Iris pigment epithelial cell (primary cell): ENCODE results near the gene LIME1.
"Not testable (repeated sequence)": the region's sequence is repeated elsewhere in the genome, so short reads cannot be mapped to it uniquely, and the experiment has no call there.

ENCODE experiments used
- DNase-seq: peaks from one replicate; pipeline ENCODE4 v3.0.0-alpha.2; 2011; ENCODE audit warnings: low read depth

The LIME1 gene

DNA sequence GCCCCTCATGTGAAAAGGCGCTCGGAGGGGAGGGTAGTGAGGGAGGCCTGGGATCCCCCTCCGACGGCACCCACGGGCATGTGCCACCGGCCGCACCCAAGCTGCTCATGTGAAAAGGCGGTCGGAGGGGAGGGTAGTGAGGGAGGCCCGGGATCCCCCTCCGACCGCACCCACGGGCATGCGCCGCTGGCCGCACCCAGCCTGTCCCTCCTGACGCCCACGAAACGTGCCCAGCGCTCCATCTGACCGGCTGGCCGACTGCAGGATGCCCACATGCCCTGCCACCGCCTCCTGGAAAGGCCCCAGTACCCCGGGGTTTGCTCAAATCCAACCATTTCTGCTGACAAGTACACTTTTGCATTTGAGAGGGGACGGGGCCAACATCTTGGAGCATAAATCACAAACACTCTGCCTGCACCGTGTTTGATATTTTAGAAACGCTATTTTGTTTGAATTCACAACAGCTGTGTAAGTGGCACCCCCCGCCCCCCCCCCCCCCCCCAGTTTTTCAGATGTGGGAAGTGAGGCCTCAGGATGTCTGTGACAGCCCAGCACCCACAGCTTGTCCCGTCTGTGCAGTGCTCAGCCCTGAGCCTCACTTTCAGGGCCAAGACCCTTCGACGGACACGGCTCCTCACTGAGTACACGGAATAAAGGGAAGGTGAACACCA lies 37.2 kb downstream of the LIME1 start:
- DNase-seq: no peak

DNA sequence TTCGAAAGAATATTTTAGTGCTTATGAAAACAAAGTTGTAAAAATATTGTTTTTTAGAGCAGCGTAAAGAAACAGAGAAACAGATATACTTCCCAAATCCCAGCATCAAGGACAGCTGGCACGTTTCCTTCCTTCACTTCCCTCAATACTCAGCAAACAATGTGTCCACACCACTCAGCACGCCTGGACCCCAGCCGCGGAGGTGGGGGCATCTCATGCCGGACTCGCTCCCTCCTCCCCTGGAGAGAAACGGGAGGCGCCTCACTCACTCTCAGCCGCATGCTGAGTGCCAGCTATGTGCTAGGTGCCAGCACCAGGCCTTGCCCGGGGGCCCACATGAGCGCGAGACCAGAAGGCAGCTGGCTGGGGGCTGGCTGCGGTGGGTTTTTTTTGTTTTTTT lies 37.8 kb downstream of the LIME1 start:
- no peak for DNase-seq

DNA sequence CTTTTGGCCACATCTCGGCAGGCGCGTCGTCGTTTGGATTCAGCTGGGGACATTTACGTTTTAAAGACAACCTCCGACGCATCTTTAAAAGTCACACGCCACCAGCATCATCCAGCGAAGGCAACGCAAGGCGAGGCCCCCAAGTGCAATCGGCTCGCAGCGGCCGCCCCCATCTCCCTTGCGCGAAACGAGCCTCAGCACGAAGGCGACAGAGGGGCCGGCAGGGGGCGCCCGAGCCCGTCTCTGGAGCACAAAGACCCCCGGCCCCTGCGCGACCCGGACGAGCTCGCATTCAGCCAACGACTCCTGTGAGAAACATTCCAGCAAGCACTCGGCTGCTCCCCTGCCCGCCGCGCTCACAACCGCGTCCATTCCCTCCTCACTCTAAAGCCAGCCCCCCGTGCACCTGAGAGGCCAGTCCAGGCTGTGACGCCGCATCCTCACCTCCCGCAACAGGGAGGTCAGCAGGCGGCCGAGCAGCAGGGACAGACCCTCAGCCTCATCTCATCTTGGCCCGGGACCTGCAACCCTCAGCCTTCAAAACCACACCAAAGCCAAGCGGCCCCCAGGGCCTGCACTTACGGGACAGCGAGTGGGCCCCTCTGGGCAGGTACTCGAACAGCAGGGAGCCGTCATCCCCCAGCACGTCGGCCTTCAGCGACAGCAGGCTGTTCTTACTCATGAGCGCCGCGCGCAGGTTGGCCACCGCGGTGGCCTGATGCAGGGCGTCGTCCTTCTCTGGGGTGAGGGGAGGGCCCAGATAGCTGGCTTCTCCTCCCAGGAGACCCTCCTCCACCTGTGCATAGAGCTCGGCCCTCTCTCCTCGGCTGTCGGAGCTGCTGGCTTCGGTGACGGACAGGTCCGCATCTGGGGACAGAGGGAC lies 38.9 kb downstream of the LIME1 start:
- peak; percentile 24 for DNase-seq

DNA sequence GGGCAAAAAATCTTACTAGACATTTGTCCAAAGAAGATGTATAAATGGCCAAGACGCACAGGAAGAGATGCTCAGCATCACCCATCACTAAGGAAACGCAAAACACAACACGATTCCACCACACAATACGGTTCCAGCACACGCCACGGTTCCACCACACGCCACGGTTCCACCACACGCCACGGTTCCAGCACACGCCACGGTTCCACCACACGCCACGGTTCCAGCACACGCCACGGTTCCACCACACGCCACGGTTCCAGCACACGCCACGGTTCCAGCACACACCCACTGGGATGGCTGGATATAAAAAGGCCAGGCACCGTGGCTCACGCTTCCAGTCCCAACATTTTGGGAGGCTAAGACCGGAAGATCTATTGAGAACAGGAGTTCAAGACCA lies 40.4 kb downstream of the LIME1 start:
- DNase-seq: not testable (repeated sequence)

DNA sequence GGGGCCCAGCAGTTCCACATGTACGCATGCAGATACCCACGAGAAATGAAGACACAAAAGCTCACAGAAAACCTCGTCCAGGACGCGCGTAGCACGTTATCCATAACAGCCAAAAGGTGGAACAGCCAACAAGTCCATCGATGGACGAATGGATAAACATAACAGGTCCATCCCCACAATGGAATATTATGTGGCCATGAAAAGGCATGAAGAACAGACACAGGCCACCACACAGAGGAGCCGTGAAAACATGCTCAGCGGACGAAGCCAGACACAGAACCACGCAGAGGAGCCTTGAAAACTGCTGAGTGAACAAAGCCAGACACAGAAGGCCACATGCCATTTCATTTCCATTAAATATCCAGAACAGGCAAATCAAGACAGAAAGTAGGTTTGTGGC lies 41.1 kb downstream of the LIME1 start:
- no peak for DNase-seq

DNA sequence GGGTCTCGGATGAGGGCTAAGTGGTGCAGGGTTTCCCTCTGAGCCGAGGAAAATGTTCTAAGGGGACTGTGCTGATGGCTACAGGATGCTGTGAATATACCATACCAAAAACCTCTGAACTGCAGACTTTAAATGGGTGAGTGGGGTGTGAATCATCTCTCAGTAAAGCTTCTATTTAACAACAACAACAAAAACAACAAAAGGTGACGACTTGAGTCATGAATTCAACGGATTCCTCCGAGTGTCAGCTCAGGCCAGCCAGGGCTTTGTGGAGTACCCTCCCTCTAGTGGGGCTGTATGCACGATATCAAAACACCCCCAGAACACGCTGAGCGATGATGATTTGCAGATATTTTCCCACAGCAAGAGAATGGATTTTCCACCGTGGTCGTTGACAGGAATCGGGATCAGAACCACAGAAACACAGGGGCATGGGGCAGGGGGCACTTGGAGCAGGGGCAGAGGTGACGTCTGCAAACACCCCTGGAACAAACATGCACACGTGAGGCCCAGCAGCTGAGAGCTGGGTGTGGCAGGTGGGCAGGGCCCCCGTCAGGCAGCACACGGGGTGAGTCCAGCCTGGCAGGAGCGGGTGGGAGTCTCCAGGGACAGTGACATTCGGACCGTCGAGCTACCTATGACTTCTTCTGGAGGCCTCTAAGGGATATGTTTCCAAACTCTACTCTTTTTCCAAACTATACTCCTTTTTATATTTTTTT lies 41.7 kb downstream of the LIME1 start:
- no peak for DNase-seq

DNA sequence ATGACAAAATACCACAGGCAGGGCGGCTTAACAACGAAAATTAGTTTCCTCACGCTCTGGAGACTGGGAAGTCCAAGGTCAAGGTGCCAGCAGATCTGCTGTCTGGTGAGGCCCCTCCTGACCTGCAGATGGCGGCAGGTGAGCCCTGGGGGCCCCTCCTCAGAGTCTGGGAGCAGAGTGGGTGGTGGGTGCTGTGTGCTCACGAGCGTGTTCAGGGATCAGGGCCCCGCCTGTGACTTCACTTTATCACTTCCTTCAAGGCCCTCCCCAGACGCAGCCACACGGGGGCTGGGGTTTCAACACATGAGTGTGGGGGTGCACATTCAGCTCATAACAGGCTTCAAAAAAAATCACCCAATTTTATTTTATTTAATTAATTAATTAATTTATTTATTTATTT lies 42.4 kb downstream of the LIME1 start:
- no peak for DNase-seq

DNA sequence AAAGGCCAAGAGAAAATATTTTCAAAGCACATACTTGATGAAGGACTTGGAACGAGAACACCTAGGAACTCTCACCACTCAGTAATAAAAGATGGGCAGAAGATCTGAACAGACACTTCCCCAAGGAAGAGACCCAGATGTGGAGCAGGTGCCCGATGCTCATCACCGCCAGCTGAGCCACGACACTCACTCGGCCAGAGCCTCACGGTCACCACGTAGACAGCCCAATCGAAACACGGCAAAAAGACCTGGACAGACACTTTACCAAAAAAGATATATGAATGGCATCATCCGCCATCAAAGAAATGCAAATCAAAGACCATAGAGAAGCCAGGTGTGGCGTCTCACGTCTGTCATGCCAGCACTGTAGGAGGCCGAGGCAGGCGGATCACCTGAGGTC lies 44.7 kb downstream of the LIME1 start:
- no peak for DNase-seq

DNA sequence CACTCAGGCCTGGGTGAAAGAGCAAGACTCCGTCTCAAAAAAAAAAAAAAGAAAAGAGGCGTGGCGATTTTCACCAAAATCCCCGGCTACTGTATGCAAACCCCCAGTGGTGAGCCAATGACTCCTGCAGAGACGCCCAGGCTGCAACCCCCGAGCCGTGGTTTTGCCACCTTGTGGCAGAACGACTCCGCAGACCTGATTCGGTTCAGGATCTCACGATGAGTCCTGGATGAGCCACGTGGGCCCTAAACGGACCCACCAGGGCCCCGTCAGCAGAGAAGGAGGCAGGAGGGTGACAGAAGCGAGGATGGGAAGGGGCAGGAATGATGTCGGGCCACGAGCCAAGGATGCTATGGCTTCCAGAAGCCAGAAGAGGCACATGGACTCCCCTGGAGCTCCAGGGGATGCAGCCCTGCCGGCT lies 45.6 kb downstream of the LIME1 start:
- DNase-seq: no peak

DNA sequence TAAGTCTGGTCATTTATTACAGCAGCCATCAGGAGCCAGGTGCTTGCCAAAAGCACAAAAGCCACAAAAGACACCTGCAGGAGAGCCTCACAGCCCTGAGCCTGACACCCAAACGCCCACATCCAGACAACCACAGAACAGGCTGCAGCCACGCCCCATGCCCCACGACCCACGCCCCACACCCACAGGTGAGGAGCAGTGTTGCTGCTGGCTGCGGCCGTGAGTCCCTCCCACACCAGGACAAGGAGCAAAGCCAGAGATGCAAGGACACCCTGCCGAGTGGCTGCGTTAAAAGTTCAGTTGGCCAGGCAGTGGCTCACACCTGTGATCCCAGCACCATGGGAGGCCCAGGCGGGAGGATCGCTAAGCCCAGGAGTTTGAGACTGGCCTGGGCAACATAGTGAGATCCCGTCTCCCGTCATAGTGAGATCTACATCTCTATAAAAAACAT lies 46.1 kb downstream of the LIME1 start:
- no peak for DNase-seq

DNA sequence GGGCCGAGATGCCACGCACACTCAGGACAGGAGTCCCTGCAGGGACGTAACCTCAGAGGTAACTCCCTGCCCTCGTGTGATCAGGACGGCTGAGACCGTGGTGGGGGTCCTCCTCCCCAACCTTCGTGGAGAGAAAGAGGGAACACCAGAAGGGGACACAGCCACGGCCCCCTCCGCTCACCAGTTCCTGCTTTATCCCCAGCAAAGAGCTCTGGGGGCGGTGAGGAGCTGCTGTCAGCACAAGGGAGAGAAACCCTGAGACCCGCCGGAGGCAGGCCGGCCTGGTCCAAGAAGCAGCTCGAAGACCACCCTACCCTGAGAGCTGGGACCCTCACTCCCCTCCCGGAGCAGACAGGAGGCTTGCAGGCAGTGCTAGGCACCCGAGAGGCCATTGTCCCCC lies 47.5 kb downstream of the LIME1 start:
- DNase-seq: no peak

DNA sequence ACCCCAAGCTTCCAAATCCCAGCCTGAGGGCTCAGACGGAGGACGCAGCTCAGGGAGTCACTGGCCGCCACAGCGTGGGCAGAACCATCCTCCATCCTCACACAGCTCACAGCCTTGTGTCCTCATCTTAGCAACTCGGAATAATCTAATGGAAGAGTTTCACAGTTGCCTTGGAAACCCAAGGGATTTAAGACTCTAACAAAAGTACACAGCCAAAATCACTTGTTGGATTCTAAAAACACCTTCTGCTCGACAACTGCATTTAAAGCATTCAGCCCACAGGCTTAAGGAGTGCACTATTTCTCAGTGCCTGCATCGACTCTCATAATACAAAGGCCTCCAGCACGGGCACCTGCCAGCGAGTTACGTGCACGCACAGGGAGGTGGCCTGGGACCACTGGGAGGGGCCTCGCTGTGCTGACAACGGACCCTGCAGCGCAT lies 49.2 kb downstream of the LIME1 start:
- no peak for DNase-seq

DNA sequence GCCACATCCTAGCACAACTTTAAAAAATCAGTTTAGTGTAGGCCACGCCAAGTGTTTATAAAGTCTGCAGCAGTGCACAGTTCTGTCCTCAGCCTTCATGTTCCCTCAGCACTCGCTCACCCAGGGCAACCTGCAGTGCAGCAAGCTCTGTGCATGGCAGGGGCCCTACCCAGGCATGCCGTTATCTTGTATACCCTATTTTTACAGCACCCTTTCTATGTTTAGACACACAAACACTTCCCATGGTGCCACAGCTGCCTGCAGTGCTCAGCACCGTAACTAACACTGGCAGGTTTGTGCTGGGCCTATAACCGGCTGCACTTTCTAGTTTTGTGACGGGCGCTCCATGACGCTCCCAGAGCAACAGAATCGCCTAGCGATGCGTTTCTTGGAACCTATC lies 50.8 kb downstream of the LIME1 start:
- no peak for DNase-seq

DNA sequence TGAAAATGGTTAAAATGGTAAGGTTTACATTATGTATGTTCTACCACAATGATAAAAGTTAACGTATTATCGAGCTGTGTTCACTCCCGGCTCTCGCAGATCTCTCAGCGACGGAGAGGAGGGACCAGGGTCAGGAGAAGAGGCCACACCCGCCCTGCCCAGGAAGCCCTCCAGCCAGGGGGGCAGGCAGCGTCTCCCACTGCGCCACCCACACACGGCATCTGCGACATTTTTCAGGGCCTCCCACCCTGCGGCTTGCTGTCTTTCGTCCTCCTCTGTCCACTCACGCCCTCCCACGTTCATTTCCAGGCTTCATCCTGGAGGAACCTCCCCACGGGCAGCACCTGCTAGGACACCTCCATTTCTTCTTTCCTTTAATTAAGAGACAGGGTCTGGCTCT lies 51.3 kb downstream of the LIME1 start:
- no peak for DNase-seq
